ENCODE data around the gene HNF4A.

The HNF4A gene

GRCh38 chr20:44445742-44446710 lies 90.5 kb downstream of the HNF4A start:
- no peak for DNase-seq (ENCODE audit: low spot score)

- no peak for DNase-seq (ENCODE audit: low spot score)
Observed at GRCh38 chr20:44447827-44448419, 92.4 kb downstream of the HNF4A start.

- peak; percentile 80 for DNase-seq (ENCODE audit: low spot score)
Observed at GRCh38 chr20:44448753-44449546, 93.5 kb downstream of the HNF4A start.

DNA sequence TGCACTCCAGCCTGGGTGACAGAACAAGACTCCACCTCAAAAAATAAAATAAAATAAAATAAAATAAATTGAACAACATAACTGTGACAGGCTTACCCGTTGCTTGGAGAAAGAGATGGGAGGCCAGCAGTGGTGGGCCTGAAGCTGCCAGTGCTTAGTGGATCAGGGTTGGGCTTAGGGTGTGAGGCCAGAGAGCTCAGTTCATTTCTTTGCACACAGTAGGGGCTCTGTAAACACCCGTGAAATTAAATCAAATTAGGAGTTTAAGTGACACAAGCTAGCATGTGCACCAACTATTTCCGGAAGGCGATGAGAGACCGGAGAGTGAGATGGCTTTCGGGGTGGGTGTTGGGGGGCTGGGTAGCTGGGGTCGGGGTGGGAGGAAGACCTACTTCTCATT lies 94.4 kb downstream of the HNF4A start:
- no peak for DNase-seq (ENCODE audit: low spot score)

GRCh38 chr20:44450281-44450889 lies 94.9 kb downstream of the HNF4A start:
- no peak for DNase-seq (ENCODE audit: low spot score)

- DNase-seq (ENCODE audit: low spot score), result no peak
Observed at GRCh38 chr20:44450903-44451450, 95.5 kb downstream of the HNF4A start.

DNA sequence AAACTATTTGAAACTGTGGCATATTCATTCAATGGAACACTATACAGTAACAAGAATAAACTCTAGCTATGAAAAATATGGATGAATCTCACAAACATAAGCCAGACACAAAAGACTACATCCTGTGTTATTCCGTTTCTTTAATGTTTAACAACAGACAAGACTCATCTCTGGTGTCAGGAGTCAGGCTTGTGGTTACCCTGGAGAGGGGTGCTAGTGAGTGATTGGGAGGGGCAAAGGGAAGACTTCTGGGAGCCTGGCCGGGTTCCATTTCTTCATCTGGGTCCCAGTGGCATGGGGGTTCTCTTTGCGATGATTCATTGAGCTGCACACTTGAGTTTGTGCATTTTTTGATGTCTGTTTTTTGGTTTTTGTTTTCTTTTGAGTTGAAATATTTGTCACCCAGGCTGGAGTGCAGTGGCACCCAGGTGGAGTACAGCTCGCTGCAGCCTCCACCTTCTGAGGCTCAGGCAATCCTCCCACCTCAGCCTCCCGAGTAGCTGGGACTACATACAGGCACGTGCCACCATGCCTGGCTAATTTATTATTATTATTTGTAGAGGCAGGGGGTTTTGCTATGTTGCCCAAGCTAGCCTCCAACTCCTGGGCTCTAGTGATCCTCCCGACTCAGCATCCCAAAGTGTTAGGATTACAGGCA lies 98.9 kb downstream of the HNF4A start:
- DNase-seq (ENCODE audit: low spot score), result no peak

DNA sequence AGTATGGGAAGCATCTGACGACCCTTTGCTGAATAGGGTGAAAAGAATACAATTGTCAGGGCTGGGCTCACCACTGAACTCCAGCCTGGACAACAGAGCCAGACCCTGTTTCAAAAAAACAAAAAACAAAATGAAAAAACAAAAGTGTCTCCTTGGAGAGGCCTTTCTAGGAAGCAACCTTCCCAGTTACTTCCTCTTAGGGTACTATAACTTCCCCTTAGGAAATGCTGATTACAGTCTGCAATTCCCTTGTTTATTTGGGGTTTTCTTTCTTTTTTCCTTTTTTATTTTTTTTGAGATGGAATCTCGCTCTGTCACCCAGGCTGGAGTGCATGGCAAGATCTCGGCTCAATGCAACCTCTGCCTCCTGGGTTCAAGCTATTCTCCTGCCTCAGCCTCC lies 99.6 kb downstream of the HNF4A start:
- no peak for DNase-seq (ENCODE audit: low spot score)

DNA sequence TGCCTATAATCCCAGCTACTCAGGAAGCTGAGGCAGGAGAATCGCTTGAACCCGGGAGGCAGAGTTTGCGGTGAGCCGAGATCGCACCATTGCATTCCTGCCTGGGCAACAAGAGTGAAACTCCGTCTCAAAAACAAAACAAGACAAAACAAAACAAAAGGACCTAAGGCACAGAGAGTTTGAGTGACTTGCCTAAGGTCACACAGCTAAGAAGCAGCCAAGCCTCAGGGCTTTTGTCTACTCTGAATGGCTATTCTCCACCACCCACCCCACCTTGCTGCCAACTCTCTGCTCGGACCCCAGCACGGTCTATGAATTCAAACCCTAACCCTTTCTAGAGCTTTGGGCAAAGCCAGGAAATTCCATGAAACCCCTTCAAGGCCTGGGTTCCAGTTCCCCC lies 101.1 kb downstream of the HNF4A start:
- no peak for DNase-seq (ENCODE audit: low spot score)

DNA sequence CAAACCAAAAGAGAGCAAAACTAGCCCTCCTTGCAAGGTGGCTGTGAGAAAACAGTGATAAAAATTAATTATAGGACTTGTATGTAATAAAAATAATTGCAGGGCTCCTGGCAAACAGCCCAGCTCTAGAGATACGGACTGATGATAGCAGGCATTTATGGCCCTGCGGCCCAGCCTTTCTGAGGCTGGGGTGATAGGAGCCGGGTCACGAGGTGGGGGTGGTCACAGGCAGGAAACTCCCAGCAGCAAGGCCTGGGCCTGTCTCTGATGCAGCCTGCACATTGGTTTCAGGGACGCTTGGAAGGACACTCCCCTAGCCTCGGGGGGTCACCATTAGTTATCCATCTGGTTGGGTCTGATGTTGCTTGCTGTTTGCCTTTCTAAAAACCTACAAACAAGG lies 101.5 kb downstream of the HNF4A start:
- DNase-seq (ENCODE audit: low spot score), result no peak

GRCh38 chr20:44459271-44459670 lies 103.8 kb downstream of the HNF4A start:
- no peak for DNase-seq (ENCODE audit: low spot score)

DNA sequence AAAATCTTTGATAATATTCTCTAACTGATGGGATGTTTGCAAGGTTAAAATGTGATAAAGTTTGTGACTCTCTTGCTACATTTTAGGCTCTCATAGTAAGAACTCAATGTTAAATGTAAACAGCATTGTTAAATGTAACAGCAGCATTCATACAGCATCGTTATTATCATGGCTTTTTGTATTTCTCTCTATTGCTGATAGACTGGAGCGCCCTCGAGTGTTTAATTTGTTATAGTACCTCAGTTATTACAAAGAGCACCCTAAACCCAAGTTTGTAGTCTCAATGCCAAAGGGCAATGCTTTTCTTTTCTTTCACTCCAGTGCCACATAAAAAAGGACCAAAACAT lies 105.3 kb downstream of the HNF4A start:
- peak; percentile 34 for DNase-seq (ENCODE audit: low spot score)

GRCh38 chr20:44461142-44461802 lies 105.8 kb downstream of the HNF4A start:
- no peak for DNase-seq (ENCODE audit: low spot score)

DNA sequence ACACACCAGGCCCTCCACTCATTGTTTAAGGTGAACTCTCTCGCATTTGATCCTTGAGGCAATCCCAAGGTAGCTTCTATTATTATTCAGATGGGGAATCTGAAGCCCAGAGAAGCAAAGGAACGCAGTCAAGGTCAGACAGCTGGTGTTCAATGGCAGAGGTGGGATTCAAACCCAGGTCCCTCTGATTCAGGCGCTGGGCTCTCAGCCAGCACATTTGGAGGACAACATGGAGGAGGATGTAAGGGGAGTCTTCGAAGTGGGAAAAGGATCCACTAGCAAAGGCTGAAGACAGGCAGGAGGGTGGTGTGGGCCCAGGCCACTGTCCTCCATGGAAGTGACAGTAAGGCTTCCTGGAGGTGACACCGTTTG lies 106.3 kb downstream of the HNF4A start:
- no peak for DNase-seq (ENCODE audit: low spot score)

GRCh38 chr20:44463466-44463865 lies 108.0 kb downstream of the HNF4A start:
- DNase-seq (ENCODE audit: low spot score), result no peak

- DNase-seq (ENCODE audit: low spot score), result no peak
Observed at GRCh38 chr20:44464514-44464913, 109.0 kb downstream of the HNF4A start.

GRCh38 chr20:44465001-44465560 lies 109.6 kb downstream of the HNF4A start:
- no peak for DNase-seq (ENCODE audit: low spot score)

DNA sequence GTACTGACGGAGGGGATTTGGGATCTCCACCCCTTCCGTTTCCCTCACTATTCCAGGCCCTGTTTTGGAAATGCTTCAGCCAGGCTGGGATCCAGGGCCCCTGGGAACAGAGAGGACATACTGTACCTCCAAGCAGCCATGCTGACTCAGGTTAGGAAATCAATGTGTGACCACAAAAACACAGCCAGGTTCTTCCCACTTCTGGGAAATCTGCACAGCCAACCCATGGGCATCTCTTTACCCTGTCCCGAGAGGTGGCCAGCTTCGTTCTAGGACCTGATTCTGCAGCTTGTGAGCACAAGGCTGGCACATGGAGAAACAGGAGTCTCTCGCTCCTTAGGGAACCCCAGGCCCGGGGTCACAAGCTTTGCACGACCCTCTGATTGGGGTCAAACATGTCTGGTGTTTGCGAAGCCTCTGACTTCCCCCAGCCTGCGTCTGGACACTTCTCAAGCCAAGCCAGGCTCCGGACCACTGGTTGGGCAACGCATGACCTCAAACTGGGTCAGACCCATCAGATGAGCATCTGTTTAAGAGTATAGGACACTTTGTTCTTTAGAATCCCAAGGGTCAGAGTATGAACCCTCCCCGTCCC lies 111.9 kb downstream of the HNF4A start:
- DNase-seq (ENCODE audit: low spot score), result peak; percentile 43

DNA sequence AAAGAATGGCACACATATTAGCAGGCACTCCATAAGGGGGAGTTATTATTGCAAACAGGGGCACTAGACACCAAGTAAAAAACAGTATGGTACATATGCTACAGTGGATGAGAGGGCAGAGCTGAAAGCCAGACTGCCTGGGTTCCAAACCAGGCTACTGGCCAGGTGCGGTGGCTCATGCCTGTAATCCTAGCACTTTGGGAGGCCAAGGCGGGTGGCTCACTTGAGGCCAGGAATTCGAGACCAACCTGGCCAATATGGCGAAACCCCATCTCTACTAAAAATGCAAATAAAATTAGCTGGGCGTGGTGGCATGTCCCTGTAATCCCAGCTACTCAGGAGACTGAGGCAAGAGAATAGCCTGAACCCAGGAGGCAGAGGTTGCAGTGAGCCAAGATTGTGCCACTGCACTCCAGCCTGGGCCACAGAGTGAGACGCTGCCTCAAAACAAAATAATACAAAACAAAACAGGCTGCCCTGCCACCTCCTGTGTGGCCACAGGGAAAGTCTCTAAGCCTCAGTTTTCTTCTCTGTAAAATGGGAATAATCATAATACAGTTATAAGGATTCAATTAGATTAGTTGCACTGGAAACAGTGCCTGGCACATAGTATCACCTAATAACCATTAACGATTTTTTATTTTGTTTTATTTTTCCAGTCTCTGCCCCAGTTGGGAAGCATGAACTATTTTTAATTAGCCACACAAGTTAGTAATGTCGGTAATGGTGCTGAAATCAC lies 112.7 kb downstream of the HNF4A start:
- DNase-seq (ENCODE audit: low spot score), result no peak

DNA sequence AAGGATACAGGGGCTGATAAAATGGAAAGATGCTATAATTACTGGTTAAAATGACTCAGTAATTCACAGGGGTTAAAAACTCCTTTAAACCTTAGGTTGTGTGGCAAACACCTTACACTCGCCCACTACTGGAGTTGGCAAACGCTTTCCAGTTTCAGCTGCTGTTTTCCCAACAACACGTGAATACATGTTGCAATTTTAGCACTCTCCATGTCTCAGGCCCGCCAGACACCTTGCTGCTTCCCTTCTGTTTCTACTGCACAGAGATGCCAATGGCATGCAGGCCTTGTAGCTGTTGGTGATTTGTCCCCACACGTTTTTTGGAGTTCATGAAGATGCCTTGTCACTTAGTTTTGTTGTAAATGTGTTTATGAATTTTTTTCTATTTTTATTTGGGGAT lies 114.8 kb downstream of the HNF4A start:
- no peak for DNase-seq (ENCODE audit: low spot score)

Measured in iPS-NIHi11 (cell line).